GM12891 (cell line): Measurements from ENCODE around the gene ACSS1.

Experiments
- POLR2A ChIP-seq: IDR thresholded peaks from 2 replicates; pipeline ENCODE4 v1.6.1; 2011; ENCODE audit warnings: low read depth, low read length, control low read depth
- POLR2AphosphoS5 ChIP-seq: IDR thresholded peaks from 2 replicates; pipeline ENCODE4 v1.6.1; 2011; ENCODE audit warnings: low read depth, low read length, control low read depth
- TAF1 ChIP-seq: IDR thresholded peaks from 2 replicates; pipeline ENCODE4 v1.6.1; 2011; ENCODE audit warnings: low read depth, low read length, control low read depth

- no peak for TF ChIP-seq POLR2A
- TF ChIP-seq POLR2AphosphoS5: no peak
- TF ChIP-seq TAF1: no peak
Measured at GRCh38 chr20:24960861-24961260, 97.1 kb downstream of the ACSS1 start.
